ENCODE results near the gene TTC34. TPM values are rescaled to one million over a fixed set of nuclear protein-coding genes. Genes with fewer than 3 reads are reported as not detected.

The TTC34 gene
- total and polyA plus RNA-seq, 2 of the 4 experiments (the other 2 are of a cell fraction), result under 0.01 to 0.09 TPM

DNA sequence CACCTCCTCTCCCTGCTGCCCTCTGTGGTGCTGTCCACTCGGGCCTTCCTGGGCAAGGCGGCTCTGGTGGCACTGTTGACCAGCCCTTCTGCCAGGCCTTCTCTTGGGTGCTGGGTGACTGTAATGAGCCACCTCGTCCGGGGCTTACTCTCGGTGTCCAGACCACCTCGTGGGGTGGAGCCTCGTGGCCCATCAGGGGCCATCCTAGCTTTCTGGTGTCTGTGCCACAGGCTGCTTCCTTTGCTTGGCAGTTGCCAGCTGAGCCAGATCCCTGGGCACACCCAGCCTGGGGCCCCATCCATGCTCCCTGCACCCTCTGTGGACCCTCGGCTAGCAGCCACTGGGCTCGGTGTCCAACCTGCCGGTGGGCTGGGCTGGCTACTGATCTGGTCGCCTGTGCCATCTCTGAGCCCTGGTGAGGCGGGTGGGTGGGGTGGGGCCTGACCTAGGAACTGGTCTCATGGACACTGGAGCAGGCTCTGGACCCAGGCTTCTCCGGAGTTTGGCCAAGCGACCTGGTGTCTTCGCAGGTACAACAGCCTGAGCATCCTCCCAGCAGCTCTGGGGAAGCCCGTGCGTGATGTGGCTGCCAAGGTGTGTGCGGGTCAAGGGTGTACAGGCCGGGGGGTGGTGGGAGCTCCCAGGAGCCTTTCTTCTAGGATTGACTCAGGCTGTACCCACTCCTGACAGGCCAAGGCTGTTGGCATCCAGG is 213.5 kb downstream of the TTC34 start:
- Histone ChIP-seq H3K4ac (ENCODE audit: low read depth, low read length) (no peak overlapping the region), H4K5ac (ENCODE audit: low read depth, low read length) (no peak overlapping the region), H2BK15ac (ENCODE audit: low read depth, low read length) (no peak overlapping the region), H3K36me3 (ENCODE audit: control insufficient read depth, insufficient read depth, low read length) (peaks cover 2% of the 10 kb centered on the region; the same call in 1 of the 2 replicates), H3K4me2 (ENCODE audit: low read depth, low read length) (no peak overlapping the region; the same call in 1 of the 2 replicates), H3K9me3 (ENCODE audit: control insufficient read depth, insufficient read depth, low read length) (no peaks in the 10 kb centered on the region), H3K14ac (replicated peaks; ENCODE audit: low read depth, low read length) (no peak overlapping the region), H3K9ac (ENCODE audit: low read depth, low read length) (no peak overlapping the region), H3K18ac (ENCODE audit: low read depth, low read length) (no peak overlapping the region), H2AK9ac (replicated peaks; ENCODE audit: low read depth, low read length, poor library complexity) (peak overlapping the region; percentile 82), H2BK120ac (ENCODE audit: low read depth, low read length) (no peak overlapping the region), H4K91ac (ENCODE audit: insufficient read depth, low read depth, low read length) (no peak overlapping the region), H2AK5ac (ENCODE audit: low read depth, low read length) (peak overlapping the region; percentile 15; the same call in 1 of the 2 replicates), H3K56ac (ENCODE audit: extremely low read depth, insufficient read depth, low read length) (no peak overlapping the region), H3K27ac (ENCODE audit: insufficient read depth, low read length) (no peak overlapping the region), H2AFZ (replicated peaks; ENCODE audit: low read length, poor library complexity) (no peak overlapping the region), H3K4me3 (ENCODE audit: insufficient read depth, low read depth, low read length) (no peak overlapping the region; the same call in 1 of the 2 replicates), H3K4me1 (ENCODE audit: control insufficient read depth, insufficient read depth, low read length) (peaks cover 14% of the 10 kb centered on the region), H3K23ac (ENCODE audit: low read depth, low read length) (no peak overlapping the region), H4K8ac (ENCODE audit: low read depth in 2 of 2, low read length in 2 of 2) (no peak overlapping the region), H3K79me1 (ENCODE audit: low read depth in 1 of 2, low read length in 2 of 2) (peaks cover 0 to 26% of the 10 kb centered on the region in 2 experiments; a peak in 2 of 4 replicates), H2BK5ac (ENCODE audit: low read depth, low read length, poor library complexity, severe bottlenecking) (no peak overlapping the region), H2BK20ac (ENCODE audit: low read depth, low read length) (no peak overlapping the region), H3K27me3 (ENCODE audit: control insufficient read depth, insufficient read depth, low read length) (no peaks in the 10 kb centered on the region; the same call in 1 of the 2 replicates), H3K9me1 (ENCODE audit: insufficient read depth, low read length) (peaks cover 5% of the 10 kb centered on the region), H4K20me1 (ENCODE audit: insufficient read depth, low read length) (no peaks in the 10 kb centered on the region; the same call in 1 of the 2 replicates)
- no TSS peak for BruUV-seq (replicated peaks)
- in situ Hi-C loops (cut with MboI; ENCODE audit: low sequenced_read_pairs), result no loop called here
- intact Hi-C loops (cut with micrococcal nuclease), result loop anchor here (1.0 to 2.0 kb wide), 3 partner anchors 23 to 725 kb away; no protein-coding TSS in a partner anchor
- ATAC-seq (ENCODE audit: low read depth) (no peak), DNase-seq (no peak)
- 72% methylated on average over 8 of the region's 19 CpGs; no CpG with 5 or more reads in 1 of the 2 experiments for WGBS, 2 experiments (ENCODE audit: extremely low coverage in 2 of 2, insufficient read length in 1 of 2)
- ChIA-PET POLR2A (ENCODE audit: unreplicated experiment) (no interaction called here), CTCF (no interaction called here)
- dilution Hi-C loops (cut with HindIII; ENCODE audit: low sequenced_read_pairs, unreplicated experiment), result no loop called here
- no peak for TF ChIP-seq BHLHE40 (IDR thresholded peaks at IDR 0.05; ENCODE audit: low read depth, low read length)
- TF ChIP-seq CHD1 (IDR thresholded peaks at IDR 0.05; ENCODE audit: low read depth, low read length), result no peak
- TF ChIP-seq MAZ (IDR thresholded peaks at IDR 0.05; ENCODE audit: borderline replicate concordance, low read depth, low read length), result no peak
- TF ChIP-seq RAD21 (IDR thresholded peaks at IDR 0.05; ENCODE audit: low read length), result no peak
- TF ChIP-seq CEBPB (IDR thresholded peaks at IDR 0.05; ENCODE audit: low read depth, low read length), result no peak
- no peak for TF ChIP-seq FOS (IDR thresholded peaks at IDR 0.05; ENCODE audit: low read depth, low read length)
- TF ChIP-seq MAFK (IDR thresholded peaks at IDR 0.05; ENCODE audit: low read depth, low read length), result no peak
- TF ChIP-seq MXI1 (IDR thresholded peaks at IDR 0.05; ENCODE audit: borderline replicate concordance, low read depth, low read length), result no peak
- no peak for TF ChIP-seq SMC3 (IDR thresholded peaks at IDR 0.05; ENCODE audit: low read depth, low read length)
- TF ChIP-seq, protein P1, sequence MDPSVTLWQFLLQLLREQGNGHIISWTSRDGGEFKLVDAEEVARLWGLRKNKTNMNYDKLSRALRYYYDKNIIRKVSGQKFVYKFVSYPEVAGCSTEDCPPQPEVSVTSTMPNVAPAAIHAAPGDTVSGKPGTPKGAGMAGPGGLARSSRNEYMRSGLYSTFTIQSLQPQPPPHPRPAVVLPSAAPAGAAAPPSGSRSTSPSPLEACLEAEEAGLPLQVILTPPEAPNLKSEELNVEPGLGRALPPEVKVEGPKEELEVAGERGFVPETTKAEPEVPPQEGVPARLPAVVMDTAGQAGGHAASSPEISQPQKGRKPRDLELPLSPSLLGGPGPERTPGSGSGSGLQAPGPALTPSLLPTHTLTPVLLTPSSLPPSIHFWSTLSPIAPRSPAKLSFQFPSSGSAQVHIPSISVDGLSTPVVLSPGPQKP (IDR thresholded peaks at IDR 0.05; ENCODE audit: borderline replicate concordance, low read depth, low read length), result no peak
- no peak for TF ChIP-seq USF2 (IDR thresholded peaks at IDR 0.05; ENCODE audit: low read depth, low read length)
- no peak for TF ChIP-seq RCOR1 (IDR thresholded peaks at IDR 0.05; ENCODE audit: insufficient replicate concordance, low read length)
- TF ChIP-seq NFE2L2 (IDR thresholded peaks at IDR 0.05; ENCODE audit: low read depth, low read length), result no peak
- no peak for TF ChIP-seq RFX5 (IDR thresholded peaks at IDR 0.05; ENCODE audit: low read depth, low read length)
- TF ChIP-seq POLR2A (IDR thresholded peaks at IDR 0.05; ENCODE audit: low read depth, low read length), result no peak
